PC-3 (cell line): Measurements from ENCODE around the gene DIP2C.

ENCODE experiments used
- CTCF ChIP-seq: fragments of 300-600 bp; sonication (generic); conservative IDR thresholded peaks from 2 replicates; pipeline ENCODE4 v1.5.1; 2017; ENCODE audit warnings: antibody characterized with exemption, low read depth, mild to moderate bottlenecking, low read length
- EZH2 ChIP-seq: fragments of 300-600 bp; sonication (generic); IDR thresholded peaks from one replicate; pipeline ENCODE4 v1.6.1; 2017; ENCODE audit warnings: antibody characterized with exemption, mild to moderate bottlenecking, low read length; ENCODE audit not compliant: unreplicated experiment
- EZH2phosphoT487 ChIP-seq: fragments of 300-600 bp; sonication (generic); IDR thresholded peaks from 2 replicates; pipeline ENCODE4 v1.6.1; 2018; ENCODE audit warnings: mild to moderate bottlenecking, antibody characterized with exemption, low read length, borderline replicate concordance

- TF ChIP-seq CTCF (no peak), EZH2 (no peak), EZH2phosphoT487 (no peak)
Measured at GRCh38 chr10:667602-668143, 21.8 kb downstream of the DIP2C start.
